Measurements from ENCODE around the gene B3GALT6.

The B3GALT6 gene

DNA sequence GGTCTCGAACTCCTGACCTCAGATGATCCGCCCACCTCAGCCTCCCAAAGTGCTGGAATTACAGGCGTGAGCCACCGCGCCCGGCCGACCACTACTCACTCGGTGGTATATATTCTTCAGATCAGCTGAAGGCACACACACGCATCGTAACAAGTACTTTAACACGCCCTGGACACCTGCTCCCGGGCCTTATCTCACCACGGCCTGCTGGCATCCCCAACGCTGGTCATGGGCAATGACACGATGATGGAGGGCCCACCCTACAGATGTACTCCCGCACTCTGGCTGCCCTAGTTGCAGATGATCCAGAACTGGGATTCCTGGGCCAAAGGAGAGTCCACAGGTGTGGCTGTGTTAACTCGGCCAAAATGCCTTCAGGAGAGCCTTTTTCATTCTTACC lies 30.0 kb downstream of the B3GALT6 start:
- no peak for DNase-seq (ENCODE audit: extremely low read depth, insufficient read length)
- TF ChIP-seq, protein P1, sequence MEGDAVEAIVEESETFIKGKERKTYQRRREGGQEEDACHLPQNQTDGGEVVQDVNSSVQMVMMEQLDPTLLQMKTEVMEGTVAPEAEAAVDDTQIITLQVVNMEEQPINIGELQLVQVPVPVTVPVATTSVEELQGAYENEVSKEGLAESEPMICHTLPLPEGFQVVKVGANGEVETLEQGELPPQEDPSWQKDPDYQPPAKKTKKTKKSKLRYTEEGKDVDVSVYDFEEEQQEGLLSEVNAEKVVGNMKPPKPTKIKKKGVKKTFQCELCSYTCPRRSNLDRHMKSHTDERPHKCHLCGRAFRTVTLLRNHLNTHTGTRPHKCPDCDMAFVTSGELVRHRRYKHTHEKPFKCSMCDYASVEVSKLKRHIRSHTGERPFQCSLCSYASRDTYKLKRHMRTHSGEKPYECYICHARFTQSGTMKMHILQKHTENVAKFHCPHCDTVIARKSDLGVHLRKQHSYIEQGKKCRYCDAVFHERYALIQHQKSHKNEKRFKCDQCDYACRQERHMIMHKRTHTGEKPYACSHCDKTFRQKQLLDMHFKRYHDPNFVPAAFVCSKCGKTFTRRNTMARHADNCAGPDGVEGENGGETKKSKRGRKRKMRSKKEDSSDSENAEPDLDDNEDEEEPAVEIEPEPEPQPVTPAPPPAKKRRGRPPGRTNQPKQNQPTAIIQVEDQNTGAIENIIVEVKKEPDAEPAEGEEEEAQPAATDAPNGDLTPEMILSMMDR (IDR thresholded peaks at IDR 0.05; ENCODE audit: insufficient read depth, low read length, poor library complexity, severe bottlenecking) = no peak
- peaks cover 42% of the 10 kb centered on the region for H3K36me3 ChIP-seq (ENCODE audit: control insufficient read depth, insufficient read depth, low read length)
- no peaks in the 10 kb centered on the region for H3K27me3 ChIP-seq (replicated peaks; ENCODE audit: control insufficient read depth, insufficient read depth, low read length)
- H3K4me3 ChIP-seq (replicated peaks; ENCODE audit: low read depth, low read length) = no peak overlapping the region

DNA sequence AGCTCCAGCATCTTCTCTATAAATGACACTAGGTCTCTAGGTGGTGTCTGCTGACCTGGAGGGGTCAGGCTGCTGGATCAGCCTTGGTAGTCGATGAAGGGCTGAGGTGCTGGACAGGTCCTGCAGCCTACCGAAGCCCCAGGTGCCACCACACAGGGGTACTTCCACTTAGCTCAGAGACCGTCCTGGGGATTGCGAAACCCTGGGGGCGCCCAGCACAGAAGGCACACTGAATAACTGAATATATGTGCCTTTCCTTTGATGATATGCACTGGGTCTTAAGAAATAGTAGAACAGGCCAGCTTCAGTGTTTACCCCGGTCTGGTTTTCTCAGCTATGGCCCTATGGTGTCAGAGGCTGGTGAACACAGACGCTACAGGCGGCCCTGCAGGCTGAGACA lies 30.7 kb downstream of the B3GALT6 start:
- no peak for DNase-seq (ENCODE audit: extremely low read depth, insufficient read length)
- Histone ChIP-seq H3K36me3 (ENCODE audit: control insufficient read depth, insufficient read depth, low read length) (peaks cover 47% of the 10 kb centered on the region), H3K27me3 (replicated peaks; ENCODE audit: control insufficient read depth, insufficient read depth, low read length) (no peaks in the 10 kb centered on the region), H3K4me3 (replicated peaks; ENCODE audit: low read depth, low read length) (no peak overlapping the region)
- TF ChIP-seq, protein P1 (IDR thresholded peaks at IDR 0.05; ENCODE audit: insufficient read depth, low read length, poor library complexity, severe bottlenecking) = no peak

DNA sequence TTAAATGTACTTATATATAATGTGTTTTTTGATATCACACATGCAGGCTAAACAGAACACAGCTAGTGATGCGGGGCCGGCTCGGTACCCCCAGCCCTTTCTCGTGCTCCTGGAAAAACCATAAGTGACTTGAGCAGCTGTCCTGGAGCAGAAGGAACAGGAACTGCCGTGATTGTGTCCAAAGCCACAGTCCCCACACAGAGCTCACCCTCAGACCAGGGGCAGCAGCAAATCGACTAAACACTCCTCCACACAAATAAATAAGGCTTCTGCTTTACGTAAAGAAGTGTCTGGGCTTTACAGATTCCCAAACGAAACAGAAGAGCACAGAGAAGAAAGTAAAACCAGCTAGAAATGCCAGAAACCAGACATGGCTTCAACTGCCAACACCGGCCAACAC lies 32.0 kb downstream of the B3GALT6 start:
- H3K36me3 ChIP-seq (ENCODE audit: control insufficient read depth, insufficient read depth, low read length) = peaks cover 45% of the 10 kb centered on the region
- TF ChIP-seq, protein P1 (IDR thresholded peaks at IDR 0.05; ENCODE audit: insufficient read depth, low read length, poor library complexity, severe bottlenecking) = no peak
- no peak for DNase-seq (ENCODE audit: extremely low read depth, insufficient read length)
- H3K4me3 ChIP-seq (replicated peaks; ENCODE audit: low read depth, low read length) = no peak overlapping the region
- H3K27me3 ChIP-seq (replicated peaks; ENCODE audit: control insufficient read depth, insufficient read depth, low read length) = no peaks in the 10 kb centered on the region

DNA sequence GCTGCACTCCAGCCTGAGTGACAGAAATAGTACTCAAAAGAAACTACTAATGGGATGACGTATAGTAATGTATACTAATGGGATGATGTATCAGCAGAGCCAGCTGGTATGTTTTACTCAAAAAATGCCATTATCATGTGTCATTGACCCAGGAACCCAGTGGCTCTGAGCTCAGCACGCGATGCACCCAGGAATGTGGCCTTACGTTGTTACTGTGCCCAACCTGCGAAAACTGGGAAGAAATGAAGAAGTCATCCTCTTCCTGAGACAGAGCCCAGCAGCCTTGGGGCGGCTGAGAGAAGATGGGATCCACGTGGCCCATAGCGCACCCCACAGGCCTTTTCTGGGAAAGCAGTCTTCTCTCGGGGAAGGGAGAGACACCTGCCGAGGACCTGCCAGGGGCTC lies 32.8 kb downstream of the B3GALT6 start:
- peaks cover 40% of the 10 kb centered on the region for H3K36me3 ChIP-seq (ENCODE audit: control insufficient read depth, insufficient read depth, low read length)

DNA sequence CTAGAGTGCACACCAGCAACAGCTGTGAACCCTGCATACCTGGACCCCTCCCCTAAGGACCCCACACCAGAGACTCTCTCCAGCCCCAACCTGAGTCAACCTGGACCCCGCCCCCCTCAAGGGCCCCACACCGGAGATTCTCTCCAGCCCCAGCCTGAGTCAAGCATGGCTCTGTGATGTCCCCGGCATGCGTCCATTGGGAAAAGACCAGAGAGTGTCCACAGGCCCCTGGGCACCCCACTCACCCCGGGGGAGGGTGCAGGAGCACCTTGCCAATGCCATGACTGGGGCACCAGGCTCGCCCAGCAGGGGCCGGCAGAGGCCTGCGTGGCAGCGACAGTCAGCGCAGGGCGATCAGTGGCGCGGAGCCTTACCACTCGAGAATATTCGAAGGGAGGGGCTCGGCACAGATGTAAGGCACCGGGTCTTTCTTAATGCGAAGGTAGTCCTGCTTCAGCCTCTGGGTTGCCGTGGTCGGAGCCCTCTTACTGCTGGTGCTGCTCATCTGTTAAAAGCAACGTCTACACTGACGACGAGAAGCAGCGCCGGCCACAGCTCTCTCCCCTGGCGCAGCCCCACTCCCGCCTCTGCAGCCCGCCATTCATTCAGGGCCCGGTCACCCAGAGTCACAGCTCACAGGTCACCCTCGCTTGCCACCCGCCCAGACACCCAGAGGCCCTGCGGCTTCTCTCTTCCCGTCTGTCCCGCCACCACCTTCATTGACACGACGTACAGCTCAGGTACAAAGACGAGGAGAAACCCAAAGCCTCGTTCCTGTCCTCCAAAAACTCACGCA lies 35.6 kb downstream of the B3GALT6 start:
- Histone ChIP-seq H3K27me3 (replicated peaks; ENCODE audit: control insufficient read depth, insufficient read depth, low read length) (no peaks in the 10 kb centered on the region), H3K4me3 (replicated peaks; ENCODE audit: low read depth, low read length) (no peak overlapping the region), H3K36me3 (ENCODE audit: control insufficient read depth, insufficient read depth, low read length) (peaks cover 24% of the 10 kb centered on the region)
- TF ChIP-seq, protein P1 (IDR thresholded peaks at IDR 0.05; ENCODE audit: insufficient read depth, low read length, poor library complexity, severe bottlenecking) = no peak
- no peak for DNase-seq (ENCODE audit: extremely low read depth, insufficient read length)

More for the DNA sequence above, 32.8 kb downstream of the B3GALT6 start:
- no peaks in the 10 kb centered on the region for H3K27me3 ChIP-seq (replicated peaks; ENCODE audit: control insufficient read depth, insufficient read depth, low read length)
- TF ChIP-seq, protein P1 (IDR thresholded peaks at IDR 0.05; ENCODE audit: insufficient read depth, low read length, poor library complexity, severe bottlenecking) = peak; percentile 8
- H3K4me3 ChIP-seq (replicated peaks; ENCODE audit: low read depth, low read length) = no peak overlapping the region
- DNase-seq (ENCODE audit: extremely low read depth, insufficient read length) = no peak

Data from GM06990 (cell line).